ENCODE measurements around the gene KRTAP12-2.

GRCh38 chr21:44643741-44644310 is 22.9 kb downstream of the KRTAP12-2 start:
- TF ChIP-seq CTCF (IDR thresholded peaks at IDR 0.05) (no peak), POLR2AphosphoS5 (IDR thresholded peaks at IDR 0.05) (no peak), POLR2A (IDR thresholded peaks at IDR 0.05) (no peak)

Data from prostate gland (tissue), 2 donors.